Measurements from ENCODE around the gene RFX8.

The RFX8 gene

DNA sequence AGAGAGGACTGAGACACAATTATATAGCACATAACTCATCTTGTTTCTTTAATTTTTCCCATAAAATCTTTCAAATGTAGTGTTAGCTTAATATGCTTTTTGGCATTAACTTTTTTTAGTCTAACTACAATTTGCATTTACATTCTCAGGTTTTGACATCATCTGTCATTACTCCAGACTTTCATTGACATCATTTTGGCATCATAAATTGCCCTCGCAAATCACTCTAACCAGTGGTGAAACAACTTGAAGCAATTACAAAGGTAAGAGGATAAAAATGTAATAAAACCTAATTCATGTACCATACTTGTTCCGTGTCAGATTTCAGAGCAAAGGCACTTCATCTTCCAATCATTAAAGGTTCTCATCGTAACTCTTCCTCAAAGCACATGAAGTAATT lies 41.4 kb downstream of the RFX8 start (continued):
- TF ChIP-seq, protein P1, sequence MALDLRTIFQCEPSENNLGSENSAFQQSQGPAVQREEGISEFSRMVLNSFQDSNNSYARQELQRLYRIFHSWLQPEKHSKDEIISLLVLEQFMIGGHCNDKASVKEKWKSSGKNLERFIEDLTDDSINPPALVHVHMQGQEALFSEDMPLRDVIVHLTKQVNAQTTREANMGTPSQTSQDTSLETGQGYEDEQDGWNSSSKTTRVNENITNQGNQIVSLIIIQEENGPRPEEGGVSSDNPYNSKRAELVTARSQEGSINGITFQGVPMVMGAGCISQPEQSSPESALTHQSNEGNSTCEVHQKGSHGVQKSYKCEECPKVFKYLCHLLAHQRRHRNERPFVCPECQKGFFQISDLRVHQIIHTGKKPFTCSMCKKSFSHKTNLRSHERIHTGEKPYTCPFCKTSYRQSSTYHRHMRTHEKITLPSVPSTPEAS (tag by site-specific recombination; IDR thresholded peaks at IDR 0.05): no peak
- TF ChIP-seq, protein P2, sequence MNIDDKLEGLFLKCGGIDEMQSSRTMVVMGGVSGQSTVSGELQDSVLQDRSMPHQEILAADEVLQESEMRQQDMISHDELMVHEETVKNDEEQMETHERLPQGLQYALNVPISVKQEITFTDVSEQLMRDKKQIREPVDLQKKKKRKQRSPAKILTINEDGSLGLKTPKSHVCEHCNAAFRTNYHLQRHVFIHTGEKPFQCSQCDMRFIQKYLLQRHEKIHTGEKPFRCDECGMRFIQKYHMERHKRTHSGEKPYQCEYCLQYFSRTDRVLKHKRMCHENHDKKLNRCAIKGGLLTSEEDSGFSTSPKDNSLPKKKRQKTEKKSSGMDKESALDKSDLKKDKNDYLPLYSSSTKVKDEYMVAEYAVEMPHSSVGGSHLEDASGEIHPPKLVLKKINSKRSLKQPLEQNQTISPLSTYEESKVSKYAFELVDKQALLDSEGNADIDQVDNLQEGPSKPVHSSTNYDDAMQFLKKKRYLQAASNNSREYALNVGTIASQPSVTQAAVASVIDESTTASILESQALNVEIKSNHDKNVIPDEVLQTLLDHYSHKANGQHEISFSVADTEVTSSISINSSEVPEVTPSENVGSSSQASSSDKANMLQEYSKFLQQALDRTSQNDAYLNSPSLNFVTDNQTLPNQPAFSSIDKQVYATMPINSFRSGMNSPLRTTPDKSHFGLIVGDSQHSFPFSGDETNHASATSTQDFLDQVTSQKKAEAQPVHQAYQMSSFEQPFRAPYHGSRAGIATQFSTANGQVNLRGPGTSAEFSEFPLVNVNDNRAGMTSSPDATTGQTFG (tag by site-specific recombination; IDR thresholded peaks at IDR 0.05; ENCODE audit: borderline replicate concordance): no peak
- TF ChIP-seq ZFP41 (tag by site-specific recombination; IDR thresholded peaks at IDR 0.05; ENCODE audit: borderline replicate concordance): no peak
- no peak for TF ChIP-seq ZNF654 (tag by site-specific recombination; IDR thresholded peaks at IDR 0.05; ENCODE audit: low read depth)
- TF ChIP-seq ZNF664 (tag by site-specific recombination; IDR thresholded peaks at IDR 0.05): no peak
- TF ChIP-seq, protein P3, sequence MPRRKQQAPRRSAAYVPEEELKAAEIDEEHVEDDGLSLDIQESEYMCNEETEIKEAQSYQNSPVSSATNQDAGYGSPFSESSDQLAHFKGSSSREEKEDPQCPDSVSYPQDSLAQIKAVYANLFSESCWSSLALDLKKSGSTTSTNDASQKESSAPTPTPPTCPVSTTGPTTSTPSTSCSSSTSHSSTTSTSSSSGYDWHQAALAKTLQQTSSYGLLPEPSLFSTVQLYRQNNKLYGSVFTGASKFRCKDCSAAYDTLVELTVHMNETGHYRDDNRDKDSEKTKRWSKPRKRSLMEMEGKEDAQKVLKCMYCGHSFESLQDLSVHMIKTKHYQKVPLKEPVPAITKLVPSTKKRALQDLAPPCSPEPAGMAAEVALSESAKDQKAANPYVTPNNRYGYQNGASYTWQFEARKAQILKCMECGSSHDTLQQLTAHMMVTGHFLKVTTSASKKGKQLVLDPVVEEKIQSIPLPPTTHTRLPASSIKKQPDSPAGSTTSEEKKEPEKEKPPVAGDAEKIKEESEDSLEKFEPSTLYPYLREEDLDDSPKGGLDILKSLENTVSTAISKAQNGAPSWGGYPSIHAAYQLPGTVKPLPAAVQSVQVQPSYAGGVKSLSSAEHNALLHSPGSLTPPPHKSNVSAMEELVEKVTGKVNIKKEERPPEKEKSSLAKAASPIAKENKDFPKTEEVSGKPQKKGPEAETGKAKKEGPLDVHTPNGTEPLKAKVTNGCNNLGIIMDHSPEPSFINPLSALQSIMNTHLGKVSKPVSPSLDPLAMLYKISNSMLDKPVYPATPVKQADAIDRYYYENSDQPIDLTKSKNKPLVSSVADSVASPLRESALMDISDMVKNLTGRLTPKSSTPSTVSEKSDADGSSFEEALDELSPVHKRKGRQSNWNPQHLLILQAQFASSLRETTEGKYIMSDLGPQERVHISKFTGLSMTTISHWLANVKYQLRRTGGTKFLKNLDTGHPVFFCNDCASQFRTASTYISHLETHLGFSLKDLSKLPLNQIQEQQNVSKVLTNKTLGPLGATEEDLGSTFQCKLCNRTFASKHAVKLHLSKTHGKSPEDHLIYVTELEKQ (tag by site-specific recombination; IDR thresholded peaks at IDR 0.05; ENCODE audit: borderline replicate concordance): peak; percentile 90
- TF ChIP-seq ZNF404 (tag by site-specific recombination; IDR thresholded peaks at IDR 0.05): no peak
- no peak for TF ChIP-seq ZNF324 (tag by site-specific recombination; IDR thresholded peaks at IDR 0.05)
- TF ChIP-seq, protein P4, sequence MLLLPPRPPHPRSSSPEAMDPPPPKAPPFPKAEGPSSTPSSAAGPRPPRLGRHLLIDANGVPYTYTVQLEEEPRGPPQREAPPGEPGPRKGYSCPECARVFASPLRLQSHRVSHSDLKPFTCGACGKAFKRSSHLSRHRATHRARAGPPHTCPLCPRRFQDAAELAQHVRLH (tag by site-specific recombination; IDR thresholded peaks at IDR 0.05): peak; percentile 89
- no peak for TF ChIP-seq ZNF341 (tag by site-specific recombination; IDR thresholded peaks at IDR 0.05; ENCODE audit: low read depth)
- TF ChIP-seq ZNF416 (tag by site-specific recombination; IDR thresholded peaks at IDR 0.05): no peak
- no peak for TF ChIP-seq ZNF561 (tag by site-specific recombination; IDR thresholded peaks at IDR 0.05; ENCODE audit: borderline replicate concordance)
- TF ChIP-seq, protein P5, sequence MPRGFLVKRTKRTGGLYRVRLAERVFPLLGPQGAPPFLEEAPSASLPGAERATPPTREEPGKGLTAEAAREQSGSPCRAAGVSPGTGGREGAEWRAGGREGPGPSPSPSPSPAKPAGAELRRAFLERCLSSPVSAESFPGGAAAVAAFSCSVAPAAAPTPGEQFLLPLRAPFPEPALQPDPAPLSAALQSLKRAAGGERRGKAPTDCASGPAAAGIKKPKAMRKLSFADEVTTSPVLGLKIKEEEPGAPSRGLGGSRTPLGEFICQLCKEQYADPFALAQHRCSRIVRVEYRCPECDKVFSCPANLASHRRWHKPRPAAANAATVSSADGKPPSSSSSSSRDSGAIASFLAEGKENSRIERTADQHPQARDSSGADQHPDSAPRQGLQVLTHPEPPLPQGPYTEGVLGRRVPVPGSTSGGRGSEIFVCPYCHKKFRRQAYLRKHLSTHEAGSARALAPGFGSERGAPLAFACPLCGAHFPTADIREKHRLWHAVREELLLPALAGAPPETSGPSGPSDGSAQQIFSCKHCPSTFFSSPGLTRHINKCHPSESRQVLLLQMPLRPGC (tag by site-specific recombination; IDR thresholded peaks at IDR 0.05): no peak
- TF ChIP-seq ZNF837 (tag by site-specific recombination; IDR thresholded peaks at IDR 0.05): no peak
- no peak for TF ChIP-seq ZNF521 (tag by site-specific recombination; IDR thresholded peaks at IDR 0.05)
- TF ChIP-seq ZNF473 (tag by site-specific recombination; IDR thresholded peaks at IDR 0.05): no peak
- TF ChIP-seq ZBTB7A (tag by site-specific recombination; IDR thresholded peaks at IDR 0.05; ENCODE audit: low read depth): no peak
- no peak for TF ChIP-seq EGR2 (tag by site-specific recombination; IDR thresholded peaks at IDR 0.05; ENCODE audit: low read depth)
- no peak for TF ChIP-seq HOXD13 (CRISPR knock-in tag; IDR thresholded peaks at IDR 0.05; ENCODE audit: borderline replicate concordance)
- TF ChIP-seq, protein P6, sequence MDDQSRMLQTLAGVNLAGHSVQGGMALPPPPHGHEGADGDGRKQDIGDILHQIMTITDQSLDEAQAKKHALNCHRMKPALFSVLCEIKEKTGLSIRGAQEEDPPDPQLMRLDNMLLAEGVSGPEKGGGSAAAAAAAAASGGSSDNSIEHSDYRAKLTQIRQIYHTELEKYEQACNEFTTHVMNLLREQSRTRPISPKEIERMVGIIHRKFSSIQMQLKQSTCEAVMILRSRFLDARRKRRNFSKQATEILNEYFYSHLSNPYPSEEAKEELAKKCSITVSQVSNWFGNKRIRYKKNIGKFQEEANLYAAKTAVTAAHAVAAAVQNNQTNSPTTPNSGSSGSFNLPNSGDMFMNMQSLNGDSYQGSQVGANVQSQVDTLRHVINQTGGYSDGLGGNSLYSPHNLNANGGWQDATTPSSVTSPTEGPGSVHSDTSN (CRISPR knock-in tag; IDR thresholded peaks at IDR 0.05): no peak
- TF ChIP-seq, protein P7, sequence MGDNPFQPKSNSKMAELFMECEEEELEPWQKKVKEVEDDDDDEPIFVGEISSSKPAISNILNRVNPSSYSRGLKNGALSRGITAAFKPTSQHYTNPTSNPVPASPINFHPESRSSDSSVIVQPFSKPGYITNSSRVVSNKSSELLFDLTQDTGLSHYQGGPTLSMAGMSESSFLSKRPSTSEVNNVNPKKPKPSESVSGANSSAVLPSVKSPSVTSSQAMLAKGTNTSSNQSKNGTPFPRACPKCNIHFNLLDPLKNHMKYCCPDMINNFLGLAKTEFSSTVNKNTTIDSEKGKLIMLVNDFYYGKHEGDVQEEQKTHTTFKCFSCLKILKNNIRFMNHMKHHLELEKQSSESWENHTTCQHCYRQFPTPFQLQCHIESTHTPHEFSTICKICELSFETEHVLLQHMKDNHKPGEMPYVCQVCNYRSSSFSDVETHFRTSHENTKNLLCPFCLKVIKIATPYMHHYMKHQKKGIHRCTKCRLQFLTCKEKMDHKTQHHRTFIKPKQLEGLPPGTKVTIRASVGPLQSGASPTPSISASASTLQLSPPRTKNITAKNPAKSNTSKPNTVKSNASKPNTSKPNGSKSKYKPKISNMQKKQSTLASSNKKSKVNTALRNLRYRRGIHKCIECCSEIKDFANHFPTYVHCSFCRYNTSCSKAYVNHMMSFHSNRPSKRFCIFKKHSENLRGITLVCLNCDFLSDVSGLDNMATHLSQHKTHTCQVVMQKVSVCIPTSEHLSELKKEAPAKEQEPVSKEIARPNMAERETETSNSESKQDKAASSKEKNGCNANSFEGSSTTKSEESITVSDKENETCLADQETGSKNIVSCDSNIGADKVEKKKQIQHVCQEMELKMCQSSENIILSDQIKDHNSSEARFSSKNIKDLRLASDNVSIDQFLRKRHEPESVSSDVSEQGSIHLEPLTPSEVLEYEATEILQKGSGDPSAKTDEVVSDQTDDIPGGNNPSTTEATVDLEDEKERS (tag by site-specific recombination; IDR thresholded peaks at IDR 0.05): no peak
- no peak for TF ChIP-seq ZIC2 (tag by site-specific recombination; IDR thresholded peaks at IDR 0.05)
- TF ChIP-seq ZFHX2 (tag by site-specific recombination; conservative IDR thresholded peaks at IDR 0.05): no peak
- TF ChIP-seq, protein P8, sequence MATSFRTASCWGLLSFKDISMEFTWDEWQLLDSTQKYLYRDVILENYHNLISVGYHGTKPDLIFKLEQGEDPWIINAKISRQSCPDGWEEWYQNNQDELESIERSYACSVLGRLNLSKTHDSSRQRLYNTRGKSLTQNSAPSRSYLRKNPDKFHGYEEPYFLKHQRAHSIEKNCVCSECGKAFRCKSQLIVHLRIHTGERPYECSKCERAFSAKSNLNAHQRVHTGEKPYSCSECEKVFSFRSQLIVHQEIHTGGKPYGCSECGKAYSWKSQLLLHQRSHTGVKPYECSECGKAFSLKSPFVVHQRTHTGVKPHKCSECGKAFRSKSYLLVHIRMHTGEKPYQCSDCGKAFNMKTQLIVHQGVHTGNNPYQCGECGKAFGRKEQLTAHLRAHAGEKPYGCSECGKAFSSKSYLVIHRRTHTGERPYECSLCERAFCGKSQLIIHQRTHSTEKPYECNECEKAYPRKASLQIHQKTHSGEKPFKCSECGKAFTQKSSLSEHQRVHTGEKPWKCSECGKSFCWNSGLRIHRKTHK (tag by site-specific recombination; IDR thresholded peaks at IDR 0.05): no peak

Data from HEK293 (cell line).